HG03045 (cell line): ENCODE results near the gene IFI27L2.

ENCODE experiments used
- ATAC-seq: cut with Tn5 transposase; IDR thresholded peaks from one replicate; pipeline ENCODE4 v1.9.1; 2021; ENCODE audit warnings: mild to moderate bottlenecking, moderate library complexity; ENCODE audit not compliant: unreplicated experiment

The IFI27L2 gene

GRCh38 chr14:94153750-94154342 is 24.4 kb upstream of the IFI27L2 start:
- ATAC-seq = no peak

GRCh38 chr14:94152676-94153075 is 23.3 kb upstream of the IFI27L2 start:
- ATAC-seq = no peak

- no peak for ATAC-seq
Measured at GRCh38 chr14:94145902-94146527, 16.6 kb upstream of the IFI27L2 start.

GRCh38 chr14:94144765-94145164 is 15.4 kb upstream of the IFI27L2 start:
- no peak for ATAC-seq

- no peak for ATAC-seq
Measured at GRCh38 chr14:94143711-94144110, 14.3 kb upstream of the IFI27L2 start.

GRCh38 chr14:94143239-94143638 is 13.8 kb upstream of the IFI27L2 start:
- no peak for ATAC-seq

- ATAC-seq = no peak
Measured at GRCh38 chr14:94142836-94143235, 13.4 kb upstream of the IFI27L2 start.

GRCh38 chr14:94142247-94142646 is 12.8 kb upstream of the IFI27L2 start:
- ATAC-seq = no peak

- no peak for ATAC-seq
Measured at GRCh38 chr14:94139421-94139820, 10.0 kb upstream of the IFI27L2 start.

- no peak for ATAC-seq
Measured at GRCh38 chr14:94139006-94139405, 9.6 kb upstream of the IFI27L2 start.

GRCh38 chr14:94138251-94138650 is 8.8 kb upstream of the IFI27L2 start:
- no peak for ATAC-seq

GRCh38 chr14:94136575-94137331 is 7.3 kb upstream of the IFI27L2 start:
- peak; percentile 81 for ATAC-seq

- ATAC-seq = no peak
Measured at GRCh38 chr14:94135476-94135875, 6.1 kb upstream of the IFI27L2 start.

- no peak for ATAC-seq
Measured at GRCh38 chr14:94132285-94132887, 3.0 kb upstream of the IFI27L2 start.

GRCh38 chr14:94129758-94130414 is 482 bp upstream of the IFI27L2 start:
- ATAC-seq = no peak

- ATAC-seq = no peak
Measured at GRCh38 chr14:94128216-94128839, 1.1 kb downstream of the IFI27L2 start.

- ATAC-seq = no peak
Measured at GRCh38 chr14:94127330-94127729, 2.1 kb downstream of the IFI27L2 start.

- ATAC-seq = no peak
Measured at GRCh38 chr14:94126800-94127199, 2.6 kb downstream of the IFI27L2 start.

GRCh38 chr14:94126419-94126677 is 3.1 kb downstream of the IFI27L2 start:
- ATAC-seq = no peak

GRCh38 chr14:94125659-94126418 is 3.6 kb downstream of the IFI27L2 start:
- no peak for ATAC-seq
